PC-3 (cell line): ENCODE measurements around the gene C18orf32. TPM values are rescaled to one million over a fixed set of nuclear protein-coding genes. Genes with fewer than 3 reads are reported as not detected.

Experiments used
- ATAC-seq: fragments of 200-7000 bp; cut with Tn5 transposase; 2 replicates; pipeline ENCODE4 v1.9.1; 2020; ENCODE audit warnings: mild to moderate bottlenecking, moderate library complexity
- BruUV-seq: library from RNA; stranded (reverse); fragments of 400-500 nt; replicated peaks from 2 replicates; lab custom pipeline; 2021; lab: Mats Ljungman, UMichigan
- CTCF ChIA-PET: fragments of 300-600 bp; sonication (Branson Sonifier 250); formaldehyde crosslinking; loops from one replicate; lab custom pipeline; 2022; ENCODE audit warnings: antibody characterized with exemption; lab: Charles Lee
- POLR2A ChIA-PET: fragments of 300-600 bp; sonication (Branson Sonifier 250); formaldehyde crosslinking; loops from one replicate; lab custom pipeline; 2022; ENCODE audit warnings: antibody characterized with exemption; ENCODE audit not compliant: unreplicated experiment; lab: Charles Lee
- DNase-seq: peaks from one replicate; pipeline ENCODE4 v3.0.0-alpha.2; 2015
- H2AFZ ChIP-seq: fragments of 300-600 bp; sonication (generic); 2 replicates; pipeline ENCODE4 v1.6.0; 2016; ENCODE audit warnings: antibody characterized with exemption, low read length
- H3F3A ChIP-seq: fragments of 300-600 bp; sonication (generic); one replicate; pipeline ENCODE4 v1.6.0; 2017; ENCODE audit warnings: antibody characterized with exemption, low read length, control low read depth, mild to moderate bottlenecking; ENCODE audit not compliant: unreplicated experiment
- H3K27ac ChIP-seq: fragments of 300-600 bp; sonication (generic); 2 replicates; pipeline ENCODE4 v1.5.1; 2016; ENCODE audit warnings: mild to moderate bottlenecking, low read length
- H3K27me3 ChIP-seq: fragments of 300-600 bp; sonication (generic); 2 replicates; pipeline ENCODE4 v1.6.1; 2016; ENCODE audit warnings: low read length, mixed read lengths
- H3K36me3 ChIP-seq: fragments of 300-600 bp; sonication (generic); 2 replicates; pipeline ENCODE4 v1.6.1; 2016; ENCODE audit warnings: low read depth, mixed run types, low read length, mixed read lengths
- H3K4me1 ChIP-seq: fragments of 300-600 bp; sonication (generic); 2 replicates; pipeline ENCODE4 v1.5.1; 2016; ENCODE audit warnings: low read length; ENCODE audit not compliant: insufficient read depth
- H3K4me2 ChIP-seq: fragments of 300-600 bp; sonication (generic); 2 replicates; pipeline ENCODE4 v1.6.0; 2016; ENCODE audit warnings: low read length
- H3K4me3 ChIP-seq: fragments of 300-600 bp; sonication (generic); 2 replicates; pipeline ENCODE4 v1.5.1; 2016; ENCODE audit warnings: mild to moderate bottlenecking, low read length, mixed read lengths
- H3K79me2 ChIP-seq: fragments of 300-600 bp; sonication (generic); 2 replicates; pipeline ENCODE4 v1.6.1; 2017; ENCODE audit warnings: low read length, mixed read lengths
- H3K9ac ChIP-seq: fragments of 300-600 bp; sonication (generic); 2 replicates; pipeline ENCODE4 v1.6.0; 2016; ENCODE audit warnings: mild to moderate bottlenecking, low read length
- H3K9me2 ChIP-seq: fragments of 300-600 bp; sonication (generic); replicated peaks from 2 replicates; pipeline ENCODE4 v1.6.1; 2016; ENCODE audit warnings: mixed run types, low read length, mixed read lengths
- H3K9me3 ChIP-seq: fragments of 300-600 bp; sonication (generic); 2 replicates; pipeline ENCODE4 v1.6.1; 2016; ENCODE audit warnings: low read length, mixed read lengths
- H4K20me1 ChIP-seq: fragments of 300-600 bp; sonication (generic); 2 replicates; pipeline ENCODE4 v1.6.1; 2016; ENCODE audit warnings: low read length, mixed read lengths
- CTCF ChIP-seq: fragments of 300-600 bp; sonication (generic); conservative IDR thresholded peaks from 2 replicates; pipeline ENCODE4 v1.5.1; 2017; ENCODE audit warnings: antibody characterized with exemption, low read depth, mild to moderate bottlenecking, low read length
- EZH2 ChIP-seq: fragments of 300-600 bp; sonication (generic); IDR thresholded peaks from one replicate; pipeline ENCODE4 v1.6.1; 2017; ENCODE audit warnings: antibody characterized with exemption, mild to moderate bottlenecking, low read length; ENCODE audit not compliant: unreplicated experiment
- EZH2phosphoT487 ChIP-seq: fragments of 300-600 bp; sonication (generic); IDR thresholded peaks from 2 replicates; pipeline ENCODE4 v1.6.1; 2018; ENCODE audit warnings: mild to moderate bottlenecking, antibody characterized with exemption, low read length, borderline replicate concordance
- intact Hi-C: fragments of 100-400 bp; cut with micrococcal nuclease; formaldehyde crosslinking; loops from 2 replicates; pipeline ENCODE4 v1.9.0; 2023
- total RNA-seq: library from RNA; depleted of rRNA; stranded (reverse); fragments of >200 nt; gene quantifications from 2 replicates; pipeline ENCODE4 v1.2.3, GENCODE V29; 2014

C18orf32 gene
- total RNA-seq, 1 experiment from 2014 or later: 5.7 TPM

GRCh38 chr18:49486134-49486533 lies 900 bp downstream of the C18orf32 start:
- Histone ChIP-seq H3K9me2 (no peaks in the 10 kb centered on the region), H3K36me3 (peaks cover 18% of the 10 kb centered on the region)

GRCh38 chr18:49483198-49483597 lies 3.8 kb downstream of the C18orf32 start:
- peaks cover 9% of the 10 kb centered on the region for H3F3A ChIP-seq

More at GRCh38 chr18:49486134-49486533, 900 bp downstream of the C18orf32 start:
- H3K4me2 ChIP-seq: peak overlapping the region; percentile 83
- no peaks in the 10 kb centered on the region for H3K27me3 ChIP-seq
- TF ChIP-seq EZH2phosphoT487 (no peak), EZH2 (no peak), CTCF (no peak)
- DNase-seq (no peak), ATAC-seq (no peak)
- ChIA-PET CTCF (no interaction called here), POLR2A (no interaction called here)
- H2AFZ ChIP-seq: 0 out of 2 replicates have a peak overlapping the region, but pooled peaks have one; percentile 42
- H3F3A ChIP-seq: peaks cover 16% of the 10 kb centered on the region
- H3K4me1 ChIP-seq: peaks cover 15% of the 10 kb centered on the region; the same call in 1 of the 2 replicates
- H3K9me3 ChIP-seq: no peaks in the 10 kb centered on the region
- peak overlapping the region; percentile 85 for H3K4me3 ChIP-seq
- H3K27ac ChIP-seq: no peak overlapping the region
- peaks cover 28% of the 10 kb centered on the region for H3K79me2 ChIP-seq
- intact Hi-C loops: no loop called here
- BruUV-seq: no TSS peak
- H4K20me1 ChIP-seq: peaks cover 18% of the 10 kb centered on the region
- peak overlapping the region; percentile 75 for H3K9ac ChIP-seq

More at GRCh38 chr18:49483198-49483597, 3.8 kb downstream of the C18orf32 start:
- Histone ChIP-seq H3K4me2 (no peak overlapping the region), H2AFZ (no peak overlapping the region), H3K36me3 (no peaks in the 10 kb centered on the region), H3K4me1 (no peaks in the 10 kb centered on the region; the same call in 1 of the 2 replicates), H3K79me2 (peaks cover 12% of the 10 kb centered on the region), H3K4me3 (no peak overlapping the region), H3K27ac (no peak overlapping the region), H4K20me1 (no peaks in the 10 kb centered on the region), H3K27me3 (no peaks in the 10 kb centered on the region), H3K9me2 (no peaks in the 10 kb centered on the region), H3K9me3 (no peaks in the 10 kb centered on the region), H3K9ac (no peak overlapping the region)
- TF ChIP-seq CTCF: no peak
- no peak for TF ChIP-seq EZH2phosphoT487
- TF ChIP-seq EZH2: no peak
- no peak for DNase-seq
- ChIA-PET POLR2A (no interaction called here), CTCF (no interaction called here)
- BruUV-seq: no TSS peak
- ATAC-seq: no peak
- intact Hi-C loops: no loop called here
